Activated CD4-positive, alpha-beta T cell treated with anti-CD3 and anti-CD28 coated beads, Interleukin-2, Interleukin-4, amounts not matched to agents 100 ng/mL and 50 ng/mL, durations not matched to agents 16 hours and 8 hours (primary cell): ENCODE measurements around the gene TPCN2.

Experiments used
- DNase-seq: peaks from one replicate; pipeline ENCODE4 v3.0.0-alpha.2; 2020; ENCODE audit warnings: low spot score

Gene TPCN2

GRCh38 chr11:69151836-69152235 lies 103.1 kb downstream of the TPCN2 start:
- no peak for DNase-seq

GRCh38 chr11:69152733-69153421 lies 104.1 kb downstream of the TPCN2 start:
- no peak for DNase-seq

- DNase-seq, result no peak
Measured at GRCh38 chr11:69153661-69154060, 104.9 kb downstream of the TPCN2 start.

- no peak for DNase-seq
Measured at GRCh38 chr11:69154211-69154913, 105.6 kb downstream of the TPCN2 start.

GRCh38 chr11:69154938-69155301 lies 106.2 kb downstream of the TPCN2 start:
- DNase-seq, result no peak

GRCh38 chr11:69155302-69156234 lies 106.8 kb downstream of the TPCN2 start, which contains the start of gene SMIM38:
Gene SMIM38, plus strand, starts transcription at chr11:69155935. Its CDS starts 1,912 bp downstream, at chr11:69157847.
- DNase-seq, result no peak

GRCh38 chr11:69156235-69156639 lies 107.5 kb downstream of the TPCN2 start:
- DNase-seq, result no peak

GRCh38 chr11:69156673-69157155 lies 108.0 kb downstream of the TPCN2 start:
- no peak for DNase-seq

- DNase-seq, result no peak
Measured at GRCh38 chr11:69157156-69157821, 108.6 kb downstream of the TPCN2 start.

- no peak for DNase-seq
Measured at GRCh38 chr11:69157822-69158231, 109.1 kb downstream of the TPCN2 start.

- no peak for DNase-seq
Measured at GRCh38 chr11:69158301-69159149, 109.8 kb downstream of the TPCN2 start.

GRCh38 chr11:69159150-69159852 lies 110.6 kb downstream of the TPCN2 start:
- DNase-seq, result no peak

GRCh38 chr11:69160296-69161116 lies 111.8 kb downstream of the TPCN2 start:
- no peak for DNase-seq

GRCh38 chr11:69161117-69161407 lies 112.3 kb downstream of the TPCN2 start:
- no peak for DNase-seq

GRCh38 chr11:69162505-69162904 lies 113.8 kb downstream of the TPCN2 start:
- no peak for DNase-seq

GRCh38 chr11:69163842-69164241 lies 115.1 kb downstream of the TPCN2 start:
- no peak for DNase-seq

- no peak for DNase-seq
Measured at GRCh38 chr11:69164824-69165223, 116.1 kb downstream of the TPCN2 start.

GRCh38 chr11:69165775-69166174 lies 117.0 kb downstream of the TPCN2 start:
- DNase-seq, result no peak
